ENCODE measurements around the gene PTK6. TPM values are rescaled to one million over a fixed set of nuclear protein-coding genes. Genes with fewer than 3 reads are reported as not detected.

The PTK6 gene
- total RNA-seq, 1 experiment from 2014 or later, result 6.7 TPM

GRCh38 chr20:63533871-63534393, 3.2 kb downstream of the PTK6 start:
- Histone ChIP-seq H3K4me3 (replicated peaks in 1 of 2; ENCODE audit: low read depth in 1 of 2, low read length in 2 of 2) (no peak overlapping the region; a peak in 1 of 4 replicates), H3K9ac (ENCODE audit: low read length) (peak overlapping the region; percentile 22), H3K4me2 (ENCODE audit: low read length) (peak overlapping the region; percentile 68), H2AFZ (ENCODE audit: low read depth, low read length, poor library complexity, severe bottlenecking) (no peak overlapping the region), H3K9me3 (ENCODE audit: control insufficient read depth in 1 of 2, insufficient read depth in 1 of 2, low read depth in 1 of 2, low read length in 2 of 2) (no peaks in the 10 kb centered on the region), H3K36me3 (ENCODE audit: control insufficient read depth in 1 of 2, insufficient read depth in 2 of 2, low read length in 2 of 2) (no peaks in the 10 kb centered on the region), H3K9me2 (ENCODE audit: insufficient read depth) (no peaks in the 10 kb centered on the region), H4K20me1 (ENCODE audit: insufficient read depth) (no peaks in the 10 kb centered on the region), H3K4me1 (ENCODE audit: control insufficient read depth in 1 of 2, insufficient read depth in 2 of 2, low read length in 2 of 2) (peaks cover 31 to 52% of the 10 kb centered on the region in 2 experiments), H3K27ac (ENCODE audit: low read depth, low read length) (peak overlapping the region; percentile 71; the same call in 1 of the 2 replicates), H3K79me2 (ENCODE audit: insufficient read depth, low read length) (no peaks in the 10 kb centered on the region), H3K27me3 (ENCODE audit: insufficient read depth, low read length) (no peaks in the 10 kb centered on the region)
- intact Hi-C loops (cut with micrococcal nuclease), result loop anchor here (10.0 kb wide), 1 partner anchor 99 kb away; no protein-coding TSS in a partner anchor
- TF ChIP-seq SIN3A (IDR thresholded peaks at IDR 0.05; ENCODE audit: low read depth), result no peak
- no peak for TF ChIP-seq EZH2phosphoT487 (IDR thresholded peaks at IDR 0.05; ENCODE audit: borderline replicate concordance)
- TF ChIP-seq SRF (IDR thresholded peaks at IDR 0.05; ENCODE audit: low read depth), result no peak
- peak; percentile 39 for TF ChIP-seq ZBTB33 (IDR thresholded peaks at IDR 0.05; ENCODE audit: extremely low read depth, insufficient replicate concordance, low read length)
- no peak for TF ChIP-seq RAD21 (IDR thresholded peaks at IDR 0.05; ENCODE audit: low read depth)
- peak; percentile 51 for TF ChIP-seq POLR2AphosphoS5 (IDR thresholded peaks at IDR 0.05; ENCODE audit: low read depth, low read length)
- TF ChIP-seq EGR1 (IDR thresholded peaks at IDR 0.05; ENCODE audit: low read depth), result no peak
- no peak for TF ChIP-seq EZH2 (IDR thresholded peaks at IDR 0.05)
- TF ChIP-seq ELF1 (IDR thresholded peaks at IDR 0.05; ENCODE audit: borderline replicate concordance, low read depth), result no peak
- TF ChIP-seq CEBPB (IDR thresholded peaks at IDR 0.05; ENCODE audit: low read depth), result no peak
- no peak for TF ChIP-seq SP1 (IDR thresholded peaks at IDR 0.05; ENCODE audit: low read depth)
- TF ChIP-seq REST (IDR thresholded peaks at IDR 0.05; ENCODE audit: low read depth), result no peak
- no peak for TF ChIP-seq MAX (IDR thresholded peaks at IDR 0.05)
- TF ChIP-seq ATF3 (IDR thresholded peaks at IDR 0.05), result no peak
- TF ChIP-seq JUND (IDR thresholded peaks at IDR 0.05), result no peak
- TF ChIP-seq YY1 (IDR thresholded peaks at IDR 0.05; ENCODE audit: extremely low read depth, insufficient replicate concordance, low read depth, low read length), result no peak
- BruUV-seq (replicated peaks), result no TSS peak
- DNase-seq (ENCODE audit: low read depth, low spot score) (no peak), ATAC-seq (peak; percentile 3; the same call in 1 of the 2 replicates)
- CTCF ChIA-PET, result no interaction called here
- RAD21 ChIA-PET (ENCODE audit: low non-redundant PET in 1 of 2, low total read pairs in 2 of 2, uncharacterized antibody in 2 of 2, unreplicated experiment in 2 of 2), result no interaction called here
- POLR2A ChIA-PET, result no interaction called here

Measured in HCT116 (cell line).